22Rv1 (cell line): Measurements from ENCODE around the gene SLC35B2.

Source experiments
- CTCF ChIP-seq: fragments of 450-650 bp; IDR thresholded peaks from 2 replicates; pipeline ENCODE4 v1.5.1; 2017; ENCODE audit warnings: mild to moderate bottlenecking
- ZFX ChIP-seq: fragments of 450-650 bp; IDR thresholded peaks from 2 replicates; pipeline ENCODE4 v1.6.1; 2017; ENCODE audit warnings: antibody characterized with exemption, borderline replicate concordance

GRCh38 chr6:44273617-44274016 is 16.3 kb upstream of the SLC35B2 start:
- TF ChIP-seq CTCF = no peak
- TF ChIP-seq ZFX = no peak
